HG03439 (cell line): Measurements from ENCODE around the gene SLC22A12.

ENCODE experiments used
- ATAC-seq: cut with Tn5 transposase; IDR thresholded peaks from one replicate; pipeline ENCODE4 v1.9.1; 2021; ENCODE audit warnings: mild to moderate bottlenecking, moderate library complexity; ENCODE audit not compliant: unreplicated experiment

Gene SLC22A12

GRCh38 chr11:64562723-64563351, 28.2 kb upstream of the SLC22A12 start:
- no peak for ATAC-seq

- ATAC-seq: no peak
Measured at GRCh38 chr11:64563966-64564365, 27.1 kb upstream of the SLC22A12 start.

- ATAC-seq: no peak
Measured at GRCh38 chr11:64564419-64564818, 26.6 kb upstream of the SLC22A12 start.

- ATAC-seq: no peak
Measured at GRCh38 chr11:64564947-64565889, 25.8 kb upstream of the SLC22A12 start.

GRCh38 chr11:64566042-64566914, 24.7 kb upstream of the SLC22A12 start:
- ATAC-seq: no peak

GRCh38 chr11:64566915-64567891, 23.8 kb upstream of the SLC22A12 start:
- no peak for ATAC-seq

GRCh38 chr11:64568041-64568571, 22.9 kb upstream of the SLC22A12 start:
- no peak for ATAC-seq

- ATAC-seq: no peak
Measured at GRCh38 chr11:64568584-64569140, 22.4 kb upstream of the SLC22A12 start.

- no peak for ATAC-seq
Measured at GRCh38 chr11:64569300-64569970, 21.6 kb upstream of the SLC22A12 start.

GRCh38 chr11:64570341-64570740, 20.7 kb upstream of the SLC22A12 start:
- ATAC-seq: no peak

GRCh38 chr11:64571050-64571409, 20.0 kb upstream of the SLC22A12 start:
- no peak for ATAC-seq

GRCh38 chr11:64571410-64572091, 19.5 kb upstream of the SLC22A12 start:
- no peak for ATAC-seq

GRCh38 chr11:64572143-64572542, 18.9 kb upstream of the SLC22A12 start:
- no peak for ATAC-seq

- ATAC-seq: no peak
Measured at GRCh38 chr11:64577202-64577601, 13.8 kb upstream of the SLC22A12 start.

- no peak for ATAC-seq
Measured at GRCh38 chr11:64580412-64580811, 10.6 kb upstream of the SLC22A12 start.

- no peak for ATAC-seq
Measured at GRCh38 chr11:64581057-64581523, 9.9 kb upstream of the SLC22A12 start.

- no peak for ATAC-seq
Measured at GRCh38 chr11:64582885-64583284, 8.1 kb upstream of the SLC22A12 start.
